Measurements from ENCODE around the gene FAT1.

DNA sequence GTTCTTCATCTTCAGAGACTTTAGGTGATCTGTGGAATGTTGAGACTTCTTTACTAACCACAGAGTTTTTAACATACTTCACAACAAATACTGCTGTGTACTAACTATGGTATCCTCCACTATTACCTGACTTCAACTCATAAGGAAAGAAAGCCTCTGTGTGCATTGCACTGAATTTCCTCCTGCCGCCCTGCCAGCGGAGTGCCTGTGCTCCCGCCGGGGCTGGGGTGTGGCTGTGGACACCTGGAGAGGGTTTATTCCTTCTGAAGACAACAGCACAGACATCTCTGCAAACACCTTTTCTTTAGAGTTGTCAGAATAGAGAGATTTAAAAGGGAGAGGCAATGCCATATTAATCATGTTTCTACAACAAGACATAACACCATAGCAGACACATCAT is 63.3 kb downstream of the FAT1 start:
- TF ChIP-seq, protein P1, sequence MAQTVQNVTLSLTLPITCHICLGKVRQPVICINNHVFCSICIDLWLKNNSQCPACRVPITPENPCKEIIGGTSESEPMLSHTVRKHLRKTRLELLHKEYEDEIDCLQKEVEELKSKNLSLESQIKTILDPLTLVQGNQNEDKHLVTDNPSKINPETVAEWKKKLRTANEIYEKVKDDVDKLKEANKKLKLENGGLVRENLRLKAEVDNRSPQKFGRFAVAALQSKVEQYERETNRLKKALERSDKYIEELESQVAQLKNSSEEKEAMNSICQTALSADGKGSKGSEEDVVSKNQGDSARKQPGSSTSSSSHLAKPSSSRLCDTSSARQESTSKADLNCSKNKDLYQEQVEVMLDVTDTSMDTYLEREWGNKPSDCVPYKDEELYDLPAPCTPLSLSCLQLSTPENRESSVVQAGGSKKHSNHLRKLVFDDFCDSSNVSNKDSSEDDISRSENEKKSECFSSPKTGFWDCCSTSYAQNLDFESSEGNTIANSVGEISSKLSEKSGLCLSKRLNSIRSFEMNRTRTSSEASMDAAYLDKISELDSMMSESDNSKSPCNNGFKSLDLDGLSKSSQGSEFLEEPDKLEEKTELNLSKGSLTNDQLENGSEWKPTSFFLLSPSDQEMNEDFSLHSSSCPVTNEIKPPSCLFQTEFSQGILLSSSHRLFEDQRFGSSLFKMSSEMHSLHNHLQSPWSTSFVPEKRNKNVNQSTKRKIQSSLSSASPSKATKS (CRISPR knock-in tag; IDR thresholded peaks at IDR 0.05), result no peak
- TF ChIP-seq NEUROD1 (IDR thresholded peaks at IDR 0.05; ENCODE audit: borderline replicate concordance, low read depth, low read length, partially characterized antibody) (no peak), PRMT5 (CRISPR knock-in tag; IDR thresholded peaks at IDR 0.05) (no peak), POLR2A (conservative IDR thresholded peaks at IDR 0.05) (no peak), RFX5 (IDR thresholded peaks at IDR 0.05; ENCODE audit: low read depth, low read length) (no peak), KLF13 (tag; IDR thresholded peaks at IDR 0.05; ENCODE audit: borderline replicate concordance, low read depth) (no peak), ZNF449 (CRISPR knock-in tag; IDR thresholded peaks at IDR 0.05) (no peak), ZNF12 (CRISPR knock-in tag; IDR thresholded peaks at IDR 0.05) (no peak)
- TF ChIP-seq, protein P2, sequence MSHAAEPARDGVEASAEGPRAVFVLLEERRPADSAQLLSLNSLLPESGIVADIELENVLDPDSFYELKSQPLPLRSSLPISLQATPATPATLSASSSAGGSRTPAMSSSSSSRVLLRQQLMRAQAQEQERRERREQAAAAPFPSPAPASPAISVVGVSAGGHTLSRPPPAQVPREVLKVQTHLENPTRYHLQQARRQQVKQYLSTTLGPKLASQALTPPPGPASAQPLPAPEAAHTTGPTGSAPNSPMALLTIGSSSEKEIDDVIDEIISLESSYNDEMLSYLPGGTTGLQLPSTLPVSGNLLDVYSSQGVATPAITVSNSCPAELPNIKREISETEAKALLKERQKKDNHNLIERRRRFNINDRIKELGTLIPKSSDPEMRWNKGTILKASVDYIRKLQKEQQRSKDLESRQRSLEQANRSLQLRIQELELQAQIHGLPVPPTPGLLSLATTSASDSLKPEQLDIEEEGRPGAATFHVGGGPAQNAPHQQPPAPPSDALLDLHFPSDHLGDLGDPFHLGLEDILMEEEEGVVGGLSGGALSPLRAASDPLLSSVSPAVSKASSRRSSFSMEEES (CRISPR knock-in tag; IDR thresholded peaks at IDR 0.05), result no peak
